ENCODE data around the gene HSPE1. TPM values are rescaled to one million over a fixed set of nuclear protein-coding genes. Genes with fewer than 3 reads are reported as not detected.

HSPE1 gene
- total RNA-seq, 1 experiment from 2014 or later = 466 TPM

Other genes with a start within 250 kb of the HSPE1 start
- 5.8 and 7.4 TPM in 2 replicates for gene ANKRD44, start 189.6 kb upstream of the HSPE1 start, total RNA-seq (2014; rRNA removed; shearing (Covaris generic))
- 185 and 220 TPM in 2 replicates for gene SF3B1, start 65.4 kb upstream of the HSPE1 start, total RNA-seq (2014; rRNA removed; shearing (Covaris generic))
- 39.7 and 39.8 TPM in 2 replicates for gene COQ10B, start 46.8 kb upstream of the HSPE1 start, total RNA-seq (2014; rRNA removed; shearing (Covaris generic))
- 397 and 401 TPM in 2 replicates for gene HSPD1, start 539 bp upstream of the HSPE1 start, total RNA-seq (2014; rRNA removed; shearing (Covaris generic))
- gene MOB4, start 15.7 kb downstream of the HSPE1 start, total RNA-seq (2014; rRNA removed; shearing (Covaris generic)) = 49.8 and 63.8 TPM in 2 replicates
- 0.24 TPM in 1 of 2 replicates, not detected in the other for gene RFTN2, start 175.2 kb downstream of the HSPE1 start, total RNA-seq (2014; rRNA removed; shearing (Covaris generic))
- gene MARS2, start 205.0 kb downstream of the HSPE1 start, total RNA-seq (2014; rRNA removed; shearing (Covaris generic)) = 7.7 and 8.5 TPM in 2 replicates

All from Daoy (cell line).